ENCODE data around the gene INPP5D.

INPP5D gene

GRCh38 chr2:233023761-233024410, 36.3 kb upstream of the INPP5D start:
- Mint-ChIP-seq H3K4me1 (ENCODE audit: low read depth) (no peaks in the 10 kb centered on the region), H3K9me3 (no peaks in the 10 kb centered on the region), H3K27me3 (ENCODE audit: low read depth) (peaks cover 7% of the 10 kb centered on the region), H3K27ac (no peak overlapping the region), H3K4me3 (no peak overlapping the region), H3K36me3 (ENCODE audit: low read depth) (no peaks in the 10 kb centered on the region)

- no peaks in the 10 kb centered on the region for H3K36me3 Mint-ChIP-seq (ENCODE audit: low read depth)
- H3K4me1 Mint-ChIP-seq (ENCODE audit: low read depth): no peaks in the 10 kb centered on the region
- H3K4me3 Mint-ChIP-seq: no peak overlapping the region
- H3K27ac Mint-ChIP-seq: no peak overlapping the region
- no peaks in the 10 kb centered on the region for H3K9me3 Mint-ChIP-seq
- H3K27me3 Mint-ChIP-seq (ENCODE audit: low read depth): peaks cover 10% of the 10 kb centered on the region
These were observed 34.4 kb upstream of the INPP5D start for GRCh38 chr2:233025706-233026105.

- Mint-ChIP-seq H3K27ac (no peak overlapping the region), H3K9me3 (no peaks in the 10 kb centered on the region), H3K36me3 (ENCODE audit: low read depth) (no peaks in the 10 kb centered on the region), H3K4me1 (ENCODE audit: low read depth) (no peaks in the 10 kb centered on the region), H3K4me3 (no peak overlapping the region), H3K27me3 (ENCODE audit: low read depth) (peaks cover 10% of the 10 kb centered on the region)
These were observed 33.8 kb upstream of the INPP5D start for GRCh38 chr2:233026198-233026813.

GRCh38 chr2:233029321-233029720, 30.8 kb upstream of the INPP5D start:
- H3K4me1 Mint-ChIP-seq (ENCODE audit: low read depth): no peaks in the 10 kb centered on the region
- H3K4me3 Mint-ChIP-seq: no peak overlapping the region
- no peaks in the 10 kb centered on the region for H3K36me3 Mint-ChIP-seq (ENCODE audit: low read depth)
- no peak overlapping the region for H3K27ac Mint-ChIP-seq
- H3K9me3 Mint-ChIP-seq: no peaks in the 10 kb centered on the region
- peaks cover 10% of the 10 kb centered on the region for H3K27me3 Mint-ChIP-seq (ENCODE audit: low read depth)

- H3K36me3 Mint-ChIP-seq (ENCODE audit: low read depth): no peaks in the 10 kb centered on the region
- H3K27me3 Mint-ChIP-seq (ENCODE audit: low read depth): peaks cover 10% of the 10 kb centered on the region
- H3K27ac Mint-ChIP-seq: no peak overlapping the region
- no peak overlapping the region for H3K4me3 Mint-ChIP-seq
- H3K4me1 Mint-ChIP-seq (ENCODE audit: low read depth): no peaks in the 10 kb centered on the region
- no peaks in the 10 kb centered on the region for H3K9me3 Mint-ChIP-seq
These were observed 28.3 kb upstream of the INPP5D start for GRCh38 chr2:233031556-233032500.

- H3K4me3 Mint-ChIP-seq: no peak within 1 kb of the TSS
- no peaks in the 10 kb centered on the region for H3K4me1 Mint-ChIP-seq (ENCODE audit: low read depth)
- no peak within 1 kb of the TSS for H3K27ac Mint-ChIP-seq
These were observed 27.4 kb upstream of the INPP5D start, which contains the start of gene NEU2 for GRCh38 chr2:233032551-233033320. TSS of gene NEU2 (plus strand) at chr2:233032672. CDS start at chr2:233032672, 0 bp downstream.

GRCh38 chr2:233033672-233034071, 26.5 kb upstream of the INPP5D start:
- no peaks in the 10 kb centered on the region for H3K36me3 Mint-ChIP-seq (ENCODE audit: low read depth)
- no peaks in the 10 kb centered on the region for H3K9me3 Mint-ChIP-seq
- H3K27ac Mint-ChIP-seq: no peak overlapping the region
- H3K4me3 Mint-ChIP-seq: no peak overlapping the region
- peaks cover 4% of the 10 kb centered on the region for H3K27me3 Mint-ChIP-seq (ENCODE audit: low read depth)
- no peaks in the 10 kb centered on the region for H3K4me1 Mint-ChIP-seq (ENCODE audit: low read depth)

More at GRCh38 chr2:233032551-233033320, 27.4 kb upstream of the INPP5D start, which contains the start of gene NEU2:
- Mint-ChIP-seq H3K9me3 (no peaks in the 10 kb centered on the region), H3K27me3 (ENCODE audit: low read depth) (peaks cover 7% of the 10 kb centered on the region), H3K36me3 (ENCODE audit: low read depth) (no peaks in the 10 kb centered on the region)

GRCh38 chr2:233034091-233034882, 25.9 kb upstream of the INPP5D start:
- Mint-ChIP-seq H3K4me1 (ENCODE audit: low read depth) (no peaks in the 10 kb centered on the region), H3K27ac (no peak overlapping the region), H3K36me3 (ENCODE audit: low read depth) (no peaks in the 10 kb centered on the region), H3K27me3 (ENCODE audit: low read depth) (peaks cover 3% of the 10 kb centered on the region), H3K9me3 (no peaks in the 10 kb centered on the region), H3K4me3 (no peak overlapping the region)

GRCh38 chr2:233035426-233036161, 24.5 kb upstream of the INPP5D start:
- Mint-ChIP-seq H3K4me3 (no peak overlapping the region), H3K27ac (no peak overlapping the region)

GRCh38 chr2:233036162-233036838, 23.8 kb upstream of the INPP5D start:
- Mint-ChIP-seq H3K4me1 (ENCODE audit: low read depth) (no peaks in the 10 kb centered on the region), H3K36me3 (ENCODE audit: low read depth) (no peaks in the 10 kb centered on the region), H3K4me3 (no peak overlapping the region), H3K9me3 (no peaks in the 10 kb centered on the region), H3K27me3 (ENCODE audit: low read depth) (no peaks in the 10 kb centered on the region), H3K27ac (no peak overlapping the region)

More at GRCh38 chr2:233035426-233036161, 24.5 kb upstream of the INPP5D start:
- H3K9me3 Mint-ChIP-seq: no peaks in the 10 kb centered on the region
- H3K27me3 Mint-ChIP-seq (ENCODE audit: low read depth): no peaks in the 10 kb centered on the region
- H3K4me1 Mint-ChIP-seq (ENCODE audit: low read depth): no peaks in the 10 kb centered on the region
- H3K36me3 Mint-ChIP-seq (ENCODE audit: low read depth): no peaks in the 10 kb centered on the region

- no peaks in the 10 kb centered on the region for H3K4me1 Mint-ChIP-seq (ENCODE audit: low read depth)
- no peak overlapping the region for H3K27ac Mint-ChIP-seq
- no peaks in the 10 kb centered on the region for H3K9me3 Mint-ChIP-seq
- H3K27me3 Mint-ChIP-seq (ENCODE audit: low read depth): no peaks in the 10 kb centered on the region
- H3K4me3 Mint-ChIP-seq: no peak overlapping the region
- no peaks in the 10 kb centered on the region for H3K36me3 Mint-ChIP-seq (ENCODE audit: low read depth)
These were observed 23.1 kb upstream of the INPP5D start for GRCh38 chr2:233037078-233037477.

GRCh38 chr2:233039212-233039845, 20.8 kb upstream of the INPP5D start:
- peaks cover 4% of the 10 kb centered on the region for H3K27me3 Mint-ChIP-seq (ENCODE audit: low read depth)
- no peak overlapping the region for H3K27ac Mint-ChIP-seq
- no peaks in the 10 kb centered on the region for H3K9me3 Mint-ChIP-seq
- H3K4me3 Mint-ChIP-seq: no peak overlapping the region
- H3K4me1 Mint-ChIP-seq (ENCODE audit: low read depth): no peaks in the 10 kb centered on the region
- H3K36me3 Mint-ChIP-seq (ENCODE audit: low read depth): no peaks in the 10 kb centered on the region
